Fibroblast of lung (primary cell): ENCODE data around the gene PAIP1.
"Not testable (repeated sequence)": the region's sequence is repeated elsewhere in the genome, so short reads cannot be mapped to it uniquely, and the experiment has no call there.

Source experiments
- CTCF ChIP-seq, 2 donors: IDR thresholded peaks in 1 of 2; conservative IDR thresholded peaks in 1 of 2; 1 replicate in 1 of 2; 2 replicates in 1 of 2; pipeline ENCODE4 v1.5.1; 2011 to 2012; ENCODE audit warnings: low read length in 2 of 2, control low read depth in 1 of 2, inconsistent platforms in 1 of 2, low read depth in 1 of 2, mild to moderate bottlenecking in 1 of 2
- EZH2 ChIP-seq: IDR thresholded peaks from 2 replicates; pipeline ENCODE4 v1.5.1; 2012; ENCODE audit warnings: low read length, control low read depth, mild to moderate bottlenecking; ENCODE audit errors: missing control alignments

- TF ChIP-seq CTCF (conservative IDR thresholded peaks at IDR 0.05 in 1 of 2, IDR thresholded peaks at IDR 0.05 in 1 of 2; ENCODE audit: low read depth in 1 of 2, low read length in 2 of 2); EZH2: not testable (repeated sequence)
Observed at GRCh38 chr5:43598927-43599326, 42.0 kb upstream of the PAIP1 start.
